ENCODE results near the gene BMPR1B.

DNA sequence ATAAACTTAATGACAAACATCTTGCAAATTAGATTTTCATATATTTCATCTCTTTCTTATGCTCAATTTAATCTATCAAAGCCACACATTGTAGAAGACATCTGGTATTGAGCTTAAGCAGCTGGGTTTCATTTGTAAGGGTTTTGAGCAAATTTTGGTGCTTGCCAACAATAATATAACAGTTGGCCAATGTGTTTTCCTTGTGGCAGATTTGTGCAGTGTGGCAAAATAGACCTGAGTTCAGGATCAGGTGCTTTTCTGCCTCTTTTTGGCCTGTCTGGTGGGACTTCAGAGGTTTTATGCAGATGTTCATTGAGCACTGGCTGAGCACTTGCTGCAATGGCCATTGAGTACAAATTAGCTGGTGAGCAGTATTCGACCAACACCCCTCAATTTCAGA lies 301.9 kb downstream of the BMPR1B start:
- TF ChIP-seq, protein P1, sequence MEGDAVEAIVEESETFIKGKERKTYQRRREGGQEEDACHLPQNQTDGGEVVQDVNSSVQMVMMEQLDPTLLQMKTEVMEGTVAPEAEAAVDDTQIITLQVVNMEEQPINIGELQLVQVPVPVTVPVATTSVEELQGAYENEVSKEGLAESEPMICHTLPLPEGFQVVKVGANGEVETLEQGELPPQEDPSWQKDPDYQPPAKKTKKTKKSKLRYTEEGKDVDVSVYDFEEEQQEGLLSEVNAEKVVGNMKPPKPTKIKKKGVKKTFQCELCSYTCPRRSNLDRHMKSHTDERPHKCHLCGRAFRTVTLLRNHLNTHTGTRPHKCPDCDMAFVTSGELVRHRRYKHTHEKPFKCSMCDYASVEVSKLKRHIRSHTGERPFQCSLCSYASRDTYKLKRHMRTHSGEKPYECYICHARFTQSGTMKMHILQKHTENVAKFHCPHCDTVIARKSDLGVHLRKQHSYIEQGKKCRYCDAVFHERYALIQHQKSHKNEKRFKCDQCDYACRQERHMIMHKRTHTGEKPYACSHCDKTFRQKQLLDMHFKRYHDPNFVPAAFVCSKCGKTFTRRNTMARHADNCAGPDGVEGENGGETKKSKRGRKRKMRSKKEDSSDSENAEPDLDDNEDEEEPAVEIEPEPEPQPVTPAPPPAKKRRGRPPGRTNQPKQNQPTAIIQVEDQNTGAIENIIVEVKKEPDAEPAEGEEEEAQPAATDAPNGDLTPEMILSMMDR (IDR thresholded peaks at IDR 0.05): no peak
- no peak for TF ChIP-seq POLR2AphosphoS5 (IDR thresholded peaks at IDR 0.05; ENCODE audit: low read depth, low read length)
- no peak for TF ChIP-seq TCF7L2 (IDR thresholded peaks at IDR 0.05; ENCODE audit: low read depth, low read length)
- TF ChIP-seq, protein P2, sequence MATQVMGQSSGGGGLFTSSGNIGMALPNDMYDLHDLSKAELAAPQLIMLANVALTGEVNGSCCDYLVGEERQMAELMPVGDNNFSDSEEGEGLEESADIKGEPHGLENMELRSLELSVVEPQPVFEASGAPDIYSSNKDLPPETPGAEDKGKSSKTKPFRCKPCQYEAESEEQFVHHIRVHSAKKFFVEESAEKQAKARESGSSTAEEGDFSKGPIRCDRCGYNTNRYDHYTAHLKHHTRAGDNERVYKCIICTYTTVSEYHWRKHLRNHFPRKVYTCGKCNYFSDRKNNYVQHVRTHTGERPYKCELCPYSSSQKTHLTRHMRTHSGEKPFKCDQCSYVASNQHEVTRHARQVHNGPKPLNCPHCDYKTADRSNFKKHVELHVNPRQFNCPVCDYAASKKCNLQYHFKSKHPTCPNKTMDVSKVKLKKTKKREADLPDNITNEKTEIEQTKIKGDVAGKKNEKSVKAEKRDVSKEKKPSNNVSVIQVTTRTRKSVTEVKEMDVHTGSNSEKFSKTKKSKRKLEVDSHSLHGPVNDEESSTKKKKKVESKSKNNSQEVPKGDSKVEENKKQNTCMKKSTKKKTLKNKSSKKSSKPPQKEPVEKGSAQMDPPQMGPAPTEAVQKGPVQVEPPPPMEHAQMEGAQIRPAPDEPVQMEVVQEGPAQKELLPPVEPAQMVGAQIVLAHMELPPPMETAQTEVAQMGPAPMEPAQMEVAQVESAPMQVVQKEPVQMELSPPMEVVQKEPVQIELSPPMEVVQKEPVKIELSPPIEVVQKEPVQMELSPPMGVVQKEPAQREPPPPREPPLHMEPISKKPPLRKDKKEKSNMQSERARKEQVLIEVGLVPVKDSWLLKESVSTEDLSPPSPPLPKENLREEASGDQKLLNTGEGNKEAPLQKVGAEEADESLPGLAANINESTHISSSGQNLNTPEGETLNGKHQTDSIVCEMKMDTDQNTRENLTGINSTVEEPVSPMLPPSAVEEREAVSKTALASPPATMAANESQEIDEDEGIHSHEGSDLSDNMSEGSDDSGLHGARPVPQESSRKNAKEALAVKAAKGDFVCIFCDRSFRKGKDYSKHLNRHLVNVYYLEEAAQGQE (IDR thresholded peaks at IDR 0.05; ENCODE audit: insufficient read depth in 1 of 2, low read depth in 2 of 2, low read length in 1 of 2): no peak
